ENCODE measurements around the gene SH2B2. TPM values are rescaled to one million over a fixed set of nuclear protein-coding genes. Genes with fewer than 3 reads are reported as not detected.
A peak's percentile ranks its signal among the peaks of the same experiment; 100 is the strongest.

Gene SH2B2
- 13.2 TPM for total RNA-seq
- long read RNA-seq, transcript SH2B2-202 (9 exons, 2,113 nt) = major isoform, 8 of 39 reads
- long read RNA-seq, partial matches to known transcripts = 7 of 39 reads
- long read RNA-seq, other reads (novel, unspliced or antisense) = 24 of 39 reads

- TF ChIP-seq CTCF (IDR thresholded peaks at IDR 0.05) = no peak
- ATAC-seq (peak; percentile 76), DNase-seq (peak; percentile 91)
- no peaks in the 10 kb centered on the region for H3K27me3 ChIP-seq
- H3K27ac ChIP-seq = peak within 1 kb of the TSS; percentile 96
- H3K36me3 ChIP-seq = no peaks in the 10 kb centered on the region
- intact Hi-C loops (cut with DNase I) = no loop called here
- no peaks in the 10 kb centered on the region for H3K9me3 ChIP-seq
- H3K4me1 ChIP-seq = peaks cover 22% of the 10 kb centered on the region
- H3K4me3 ChIP-seq = peak within 1 kb of the TSS; percentile 81
Observed at GRCh38 chr7:102286237-102287110, at the start of gene SH2B2. Gene SH2B2 (plus strand): TSS chr7:102286868. CDS start chr7:102300551, 13,683 bp downstream.

GRCh38 chr7:102239206-102239820 is 47.4 kb upstream of the SH2B2 start:
- H3K36me3 ChIP-seq = peaks cover 56% of the 10 kb centered on the region
- DNase-seq = no peak

GRCh38 chr7:102241431-102241830 is 45.2 kb upstream of the SH2B2 start:
- TF ChIP-seq CTCF (IDR thresholded peaks at IDR 0.05) = no peak
- intact Hi-C loops (cut with DNase I) = no loop called here
- no peak for ATAC-seq
- no peak overlapping the region for H3K4me3 ChIP-seq
- no peak overlapping the region for H3K27ac ChIP-seq
- no peaks in the 10 kb centered on the region for H3K9me3 ChIP-seq
- H3K4me1 ChIP-seq = no peaks in the 10 kb centered on the region
- H3K27me3 ChIP-seq = no peaks in the 10 kb centered on the region
- peaks cover 61% of the 10 kb centered on the region for H3K36me3 ChIP-seq
- DNase-seq = no peak

More at GRCh38 chr7:102239206-102239820, 47.4 kb upstream of the SH2B2 start:
- peak; percentile 14 for ATAC-seq
- Histone ChIP-seq H3K4me3 (no peak overlapping the region), H3K9me3 (no peaks in the 10 kb centered on the region), H3K4me1 (no peaks in the 10 kb centered on the region), H3K27ac (no peak overlapping the region), H3K27me3 (no peaks in the 10 kb centered on the region)
- intact Hi-C loops (cut with DNase I) = no loop called here
- no peak for TF ChIP-seq CTCF (IDR thresholded peaks at IDR 0.05)

GRCh38 chr7:102244601-102245000 is 42.1 kb upstream of the SH2B2 start:
- peaks cover 63% of the 10 kb centered on the region for H3K36me3 ChIP-seq
- H3K9me3 ChIP-seq = no peaks in the 10 kb centered on the region
- H3K4me1 ChIP-seq = no peaks in the 10 kb centered on the region
- DNase-seq = no peak
- TF ChIP-seq CTCF (IDR thresholded peaks at IDR 0.05) = no peak
- no peaks in the 10 kb centered on the region for H3K27me3 ChIP-seq
- ATAC-seq = no peak
- intact Hi-C loops (cut with DNase I) = no loop called here
- no peak overlapping the region for H3K27ac ChIP-seq
- no peak overlapping the region for H3K4me3 ChIP-seq

- ATAC-seq = no peak
- no peak overlapping the region for H3K27ac ChIP-seq
- intact Hi-C loops (cut with DNase I) = no loop called here
- DNase-seq = no peak
- no peaks in the 10 kb centered on the region for H3K27me3 ChIP-seq
- TF ChIP-seq CTCF (IDR thresholded peaks at IDR 0.05) = no peak
- H3K4me3 ChIP-seq = no peak overlapping the region
- no peaks in the 10 kb centered on the region for H3K4me1 ChIP-seq
- H3K9me3 ChIP-seq = no peaks in the 10 kb centered on the region
- H3K36me3 ChIP-seq = peaks cover 41% of the 10 kb centered on the region
Observed at GRCh38 chr7:102248081-102248455, 38.6 kb upstream of the SH2B2 start.

Data from upper lobe of right lung (tissue), 1 donor.